AG08396 (cell line): ENCODE results near the gene MYO1D.
"Not testable (repeated sequence)": the region's sequence is repeated elsewhere in the genome, so short reads cannot be mapped to it uniquely, and the experiment has no call there.

Experiments
- DNase-seq: peaks from one replicate; pipeline ENCODE4 v3.0.0; 2012; ENCODE audit warnings: low spot score, mixed read lengths

The MYO1D gene

GRCh38 chr17:32673964-32674363 lies 203.0 kb downstream of the MYO1D start:
- no peak for DNase-seq

DNA sequence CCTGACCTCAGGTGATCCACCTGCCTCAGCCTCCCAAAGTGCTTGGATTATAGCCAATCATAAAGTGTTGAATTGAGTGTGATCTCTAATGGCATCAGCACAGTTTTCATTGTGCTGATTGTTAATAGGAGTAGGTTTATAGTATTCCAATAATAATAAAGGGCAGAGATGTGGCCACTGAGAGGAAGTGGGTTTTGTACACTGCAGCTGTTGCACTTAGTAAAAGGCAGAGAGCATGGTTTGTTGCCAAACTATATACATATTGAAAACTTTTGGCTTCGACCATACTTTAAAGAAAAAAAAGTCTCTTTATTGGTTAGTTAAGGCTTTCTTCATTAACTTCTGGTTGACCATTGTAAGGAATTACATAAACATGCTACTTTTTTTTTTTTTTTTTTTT lies 204.2 kb downstream of the MYO1D start:
- DNase-seq = no peak

GRCh38 chr17:32671896-32672295 lies 205.0 kb downstream of the MYO1D start:
- DNase-seq = no peak

- no peak for DNase-seq
These were observed 211.9 kb downstream of the MYO1D start for GRCh38 chr17:32664936-32665583.

DNA sequence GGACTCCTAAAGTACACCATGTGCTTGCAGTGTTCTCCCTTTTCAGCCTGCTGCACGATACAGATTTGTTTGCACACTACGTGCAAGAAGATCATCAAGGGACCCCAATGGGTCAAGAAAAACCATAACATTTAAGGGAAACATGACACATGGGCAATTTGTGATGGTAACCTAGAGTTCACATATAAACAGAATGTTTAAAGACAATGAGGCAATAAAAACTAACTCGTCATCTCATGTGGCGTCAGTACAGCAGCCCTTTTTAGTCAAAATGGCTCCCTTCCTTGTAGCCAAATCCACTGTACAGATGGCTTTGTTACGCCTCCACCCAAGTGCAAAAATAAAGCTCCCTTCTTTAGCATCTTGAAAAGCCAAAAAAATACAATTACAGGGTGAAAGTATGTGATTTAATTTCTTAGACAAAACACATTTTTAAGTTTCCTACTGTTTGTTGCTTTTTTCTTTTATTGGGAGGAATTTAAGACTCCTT lies 216.4 kb downstream of the MYO1D start:
- no peak for DNase-seq

DNA sequence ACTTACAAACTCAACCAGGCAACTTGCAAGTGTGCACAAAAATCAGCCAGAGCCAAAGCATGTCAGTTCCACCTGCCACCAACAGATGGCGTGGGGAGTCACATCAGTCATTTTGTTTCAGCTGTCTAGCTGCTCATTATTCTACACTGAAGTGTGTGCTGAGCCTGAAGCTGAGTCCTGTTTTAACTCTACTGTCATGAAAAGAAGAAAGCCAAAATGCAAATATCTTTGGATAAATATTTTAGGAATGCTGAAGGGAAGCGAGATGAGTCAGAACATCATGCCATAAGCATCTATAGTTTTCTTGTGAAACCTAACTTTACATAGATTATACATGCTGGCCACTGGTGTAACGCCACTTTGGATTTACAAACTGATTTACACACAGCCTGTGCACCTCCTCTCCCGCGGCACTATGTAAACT lies 217.5 kb downstream of the MYO1D start:
- DNase-seq = peak; percentile 75

DNA sequence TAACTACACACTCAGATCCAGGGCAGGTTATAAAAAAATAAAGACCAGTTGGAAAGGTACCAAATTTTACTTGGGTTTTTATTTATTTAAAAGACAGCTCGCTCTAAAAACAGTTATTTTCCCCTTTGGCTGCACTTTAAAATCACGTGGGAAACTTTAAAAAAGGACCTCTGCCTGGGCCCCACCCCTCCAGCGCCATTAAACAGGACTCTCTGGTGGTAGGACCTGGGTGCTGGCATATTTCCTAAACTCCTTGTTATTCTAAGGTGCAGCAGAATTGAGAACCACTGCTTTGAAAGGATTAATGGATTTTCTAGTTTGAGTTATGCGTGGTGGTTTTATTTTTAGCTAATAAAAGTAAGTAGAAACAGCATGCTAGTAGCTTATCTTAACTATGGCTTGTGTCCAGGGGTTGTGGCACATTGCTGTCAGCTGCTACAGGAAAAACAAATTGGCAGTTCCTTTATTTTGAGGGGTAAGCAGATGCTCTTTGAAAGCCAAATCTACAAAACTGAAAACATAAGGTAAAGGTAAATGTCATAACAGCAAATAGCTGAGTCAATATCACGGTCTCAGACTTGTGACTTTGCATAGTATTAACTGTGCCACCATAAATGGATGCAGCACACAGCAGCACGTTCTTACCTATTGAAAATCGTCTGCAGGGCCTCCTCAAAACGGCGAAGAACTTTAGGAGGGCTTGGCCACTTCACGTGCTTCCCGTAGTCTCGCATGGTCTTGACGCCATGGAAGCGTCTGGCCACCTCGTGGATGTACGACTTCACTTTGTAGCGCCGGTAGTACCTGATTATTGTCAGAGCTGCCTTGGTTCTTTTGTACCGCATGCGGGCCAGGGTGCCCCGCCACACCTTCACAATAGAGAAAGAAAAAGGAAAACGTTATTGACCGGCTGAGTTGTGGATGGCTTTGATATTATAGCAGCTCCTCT lies 218.2 kb downstream of the MYO1D start:
- DNase-seq = no peak

DNA sequence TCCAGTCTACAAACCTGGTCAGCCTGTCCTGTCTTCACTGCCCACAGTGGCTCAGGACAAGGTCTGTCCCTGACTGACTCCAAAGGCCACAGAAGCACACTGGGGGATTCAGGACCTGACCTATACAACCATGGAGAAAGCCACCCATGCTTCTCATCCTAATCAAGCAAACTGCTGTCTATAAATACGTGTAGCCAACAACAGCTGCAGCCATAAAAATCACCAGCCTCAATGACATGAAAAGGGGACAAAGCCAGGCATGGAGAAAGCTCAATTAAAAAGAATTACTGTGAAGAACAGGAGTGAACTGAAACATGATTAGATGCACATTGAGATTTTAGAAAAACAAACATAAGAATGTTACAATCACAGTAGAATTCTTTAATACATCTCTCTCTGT lies 220.0 kb downstream of the MYO1D start:
- no peak for DNase-seq

- no peak for DNase-seq
These were observed 222.6 kb downstream of the MYO1D start for GRCh38 chr17:32654324-32654723.

- no peak for DNase-seq
These were observed 225.8 kb downstream of the MYO1D start for GRCh38 chr17:32651084-32651483.

DNA sequence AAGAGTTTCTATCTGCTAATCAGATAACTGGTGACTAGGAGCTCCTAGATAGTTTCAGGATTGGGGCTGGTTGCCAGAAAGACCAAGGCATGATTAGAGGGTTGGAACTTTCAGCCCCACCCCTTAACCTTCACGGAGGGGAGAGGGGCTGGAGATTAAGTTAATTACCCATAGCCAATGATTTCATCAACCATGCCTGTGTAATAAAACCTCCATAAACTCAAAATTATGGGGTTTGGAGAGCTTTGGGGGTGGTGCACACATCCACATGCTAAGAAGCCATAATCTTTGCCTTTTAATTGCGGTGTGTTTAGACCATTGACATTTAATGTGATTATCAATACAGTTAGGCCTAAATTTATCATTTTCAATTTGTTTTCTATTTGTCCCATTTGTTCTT lies 228.5 kb downstream of the MYO1D start:
- no peak for DNase-seq

DNA sequence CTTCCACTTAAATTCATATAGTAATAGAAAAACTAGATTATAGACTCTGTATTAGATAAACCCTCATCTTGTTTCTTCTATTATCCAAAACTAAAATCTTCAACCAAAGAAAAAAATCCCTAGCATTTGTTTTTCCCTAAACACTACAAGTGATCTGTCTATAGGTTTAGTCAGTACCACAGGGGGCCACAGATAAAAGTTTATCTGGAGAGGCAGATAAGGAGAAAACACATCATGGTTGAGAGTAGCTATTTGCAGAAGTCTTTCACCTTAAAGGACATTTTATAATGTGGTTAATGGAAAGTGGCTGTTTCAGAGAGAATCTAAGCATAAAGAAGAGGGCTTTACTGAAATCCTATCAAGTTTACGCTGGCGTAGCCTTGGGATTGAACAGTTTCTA lies 230.0 kb downstream of the MYO1D start:
- DNase-seq = no peak

DNA sequence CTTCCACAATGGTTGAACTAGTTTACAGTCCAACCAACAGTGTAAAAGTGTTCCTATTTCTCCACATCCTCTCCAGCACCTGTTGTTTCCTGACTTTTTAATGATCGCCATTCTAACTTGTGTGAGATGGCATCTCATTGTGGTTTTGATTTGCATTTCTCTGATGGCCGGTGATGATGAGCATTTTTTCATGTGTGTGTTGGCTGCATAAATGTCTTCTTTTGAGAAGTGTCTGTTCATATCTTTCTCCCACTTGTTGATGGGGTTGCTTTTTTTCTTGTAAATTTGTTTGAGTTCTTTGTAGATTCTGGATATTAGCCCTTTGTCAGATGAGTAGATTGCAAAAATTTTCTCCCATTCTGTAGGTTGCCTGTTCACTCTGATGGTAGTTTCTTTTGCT lies 235.4 kb downstream of the MYO1D start:
- DNase-seq = not testable (repeated sequence)

GRCh38 chr17:32636598-32637218 lies 240.2 kb downstream of the MYO1D start:
- no peak for DNase-seq

- no peak for DNase-seq
These were observed 242.8 kb downstream of the MYO1D start for GRCh38 chr17:32634167-32634566.

DNA sequence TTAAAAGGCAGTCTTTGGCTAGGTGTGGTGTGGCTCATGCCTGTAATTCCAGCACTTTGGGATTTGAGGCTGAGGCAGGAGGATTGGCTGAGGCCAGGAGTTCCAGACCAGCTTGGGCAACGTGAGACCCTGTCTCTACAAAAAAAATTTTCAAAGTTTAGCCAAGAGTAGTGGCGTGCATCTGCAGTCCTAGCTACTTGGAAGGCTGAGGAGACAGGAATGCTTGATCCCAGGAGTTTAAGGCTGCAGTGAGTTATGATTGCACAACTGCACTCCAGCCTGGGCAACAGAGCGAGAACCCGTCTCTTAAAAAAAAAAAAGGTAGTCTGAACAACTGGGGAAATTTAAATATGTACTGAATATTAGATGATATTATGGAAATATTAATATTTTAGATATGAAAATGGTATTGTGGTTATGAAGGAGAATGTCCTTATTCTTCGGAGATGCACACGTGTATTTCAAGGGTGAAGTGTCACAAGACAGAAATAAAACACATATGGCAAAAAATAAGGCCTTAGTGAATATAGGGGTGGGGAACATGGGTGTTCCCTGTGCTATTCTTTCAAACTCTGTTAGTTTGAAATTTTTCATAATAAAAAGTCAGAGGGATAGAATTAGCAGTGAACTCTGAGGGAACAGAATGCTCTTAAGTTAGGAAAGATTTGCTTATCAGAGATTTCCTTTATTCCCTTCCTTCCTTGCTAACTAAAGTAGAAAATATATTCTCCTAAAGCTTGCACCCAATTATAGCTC lies 245.4 kb downstream of the MYO1D start:
- DNase-seq = no peak

- no peak for DNase-seq
These were observed 247.2 kb downstream of the MYO1D start for GRCh38 chr17:32629563-32630190.

- no peak for DNase-seq
These were observed 248.5 kb downstream of the MYO1D start for GRCh38 chr17:32628271-32629044.

- no peak for DNase-seq
These were observed 249.5 kb downstream of the MYO1D start for GRCh38 chr17:32627239-32627996.

- no peak for DNase-seq
These were observed 250.5 kb downstream of the MYO1D start for GRCh38 chr17:32626379-32626791.
